ENCODE measurements around the gene KCNQ1.

Gene KCNQ1

DNA sequence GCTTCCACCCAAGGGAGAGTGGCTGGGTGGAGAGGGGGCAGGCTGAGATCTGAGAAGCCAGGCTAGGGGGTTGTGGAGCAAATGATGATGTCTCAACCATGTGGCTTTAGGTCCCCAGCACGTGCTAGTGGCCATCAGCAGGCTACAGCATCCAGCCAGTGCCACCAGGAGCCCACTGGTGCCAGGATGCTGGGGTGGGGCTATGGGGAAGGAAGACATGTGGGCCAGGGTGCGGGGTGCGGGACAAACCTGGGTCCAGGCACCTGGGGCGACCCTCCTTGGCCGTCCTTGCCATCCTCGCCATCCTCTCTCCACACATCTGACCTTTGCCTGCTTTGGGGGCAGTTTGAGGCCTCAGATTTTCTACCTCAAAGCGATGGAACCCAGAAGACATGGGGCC, 104.3 kb downstream of the KCNQ1 start:
- no peak overlapping the region for H3K9ac ChIP-seq (ENCODE audit: low read depth, low read length)
- no peaks in the 10 kb centered on the region for H3K4me1 ChIP-seq (ENCODE audit: control insufficient read depth, insufficient read depth, low read length)
- H3K4me3 ChIP-seq (ENCODE audit: low read depth, low read length) = no peak overlapping the region
- peaks cover 94% of the 10 kb centered on the region for H3K27me3 ChIP-seq (ENCODE audit: control insufficient read depth, insufficient read depth, low read length)
- H3K36me3 ChIP-seq (ENCODE audit: control insufficient read depth, insufficient read depth, low read length) = no peaks in the 10 kb centered on the region
- H3K9me3 ChIP-seq (ENCODE audit: control insufficient read depth, insufficient read depth, low read length) = no peaks in the 10 kb centered on the region
- H3K27ac ChIP-seq (ENCODE audit: low read depth, low read length) = no peak overlapping the region

DNA sequence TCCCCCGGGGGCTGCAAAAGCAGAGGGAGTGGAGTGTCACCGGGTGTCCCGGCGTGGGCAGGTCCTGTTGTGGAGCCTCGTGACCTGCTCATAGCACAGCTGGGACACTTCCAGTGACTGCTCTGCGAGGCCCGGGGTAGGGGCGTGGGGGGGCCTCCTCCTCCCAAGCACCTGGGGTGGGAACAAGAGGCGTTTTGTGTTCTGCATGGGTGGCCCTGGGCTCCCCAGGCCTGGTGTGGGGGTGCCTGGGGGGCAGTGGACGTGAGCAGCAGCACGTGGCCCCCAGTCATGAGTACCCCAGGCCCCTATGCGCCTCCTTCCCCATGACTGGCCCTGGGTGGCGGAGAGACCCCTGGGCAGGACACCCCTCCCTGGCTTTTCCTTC, 104.7 kb downstream of the KCNQ1 start:
- Histone ChIP-seq H3K27me3 (ENCODE audit: control insufficient read depth, insufficient read depth, low read length) (peaks cover 95% of the 10 kb centered on the region), H3K4me1 (ENCODE audit: control insufficient read depth, insufficient read depth, low read length) (no peaks in the 10 kb centered on the region)

DNA sequence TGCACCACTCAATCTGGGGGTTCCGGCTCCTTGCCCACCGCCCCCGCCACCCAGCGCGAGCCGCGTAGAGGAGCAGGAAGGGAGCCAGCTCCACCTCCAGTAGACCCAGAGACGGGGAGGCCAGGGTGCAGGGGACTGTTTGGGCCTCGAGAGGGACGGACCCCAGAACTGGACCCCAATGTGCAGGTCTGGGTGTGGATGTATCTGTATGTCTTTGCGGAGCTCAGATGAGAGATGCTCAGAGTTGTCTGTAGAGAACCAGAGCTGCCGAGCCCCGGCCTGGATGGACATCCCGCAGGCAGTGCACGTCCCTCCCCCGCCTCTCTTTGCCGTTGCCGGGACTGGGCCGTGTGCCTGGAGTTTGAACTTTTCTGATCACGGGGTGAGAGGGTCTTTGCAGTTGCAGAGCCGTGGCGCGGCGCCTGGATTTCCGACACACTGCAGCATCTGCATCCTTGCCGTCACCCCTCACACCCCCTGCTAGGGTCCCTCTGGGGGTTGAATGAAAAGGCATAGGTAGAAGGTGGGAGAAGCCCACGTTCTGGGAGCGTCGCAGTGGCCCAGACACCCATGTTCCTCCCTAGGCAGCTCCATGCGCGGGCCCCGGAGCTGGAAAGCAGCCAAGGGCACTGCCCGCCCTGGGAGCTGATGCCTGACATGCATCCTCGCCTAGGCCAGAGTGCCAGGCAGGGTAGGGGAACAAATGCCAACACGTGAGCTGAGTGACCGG, 105.2 kb downstream of the KCNQ1 start:
- peaks cover 95% of the 10 kb centered on the region for H3K27me3 ChIP-seq (ENCODE audit: control insufficient read depth, insufficient read depth, low read length)

More for the DNA sequence above, 104.7 kb downstream of the KCNQ1 start:
- no peaks in the 10 kb centered on the region for H3K9me3 ChIP-seq (ENCODE audit: control insufficient read depth, insufficient read depth, low read length)
- H3K4me3 ChIP-seq (ENCODE audit: low read depth, low read length) = no peak overlapping the region
- no peaks in the 10 kb centered on the region for H3K36me3 ChIP-seq (ENCODE audit: control insufficient read depth, insufficient read depth, low read length)
- H3K9ac ChIP-seq (ENCODE audit: low read depth, low read length) = no peak overlapping the region
- H3K27ac ChIP-seq (ENCODE audit: low read depth, low read length) = no peak overlapping the region

DNA sequence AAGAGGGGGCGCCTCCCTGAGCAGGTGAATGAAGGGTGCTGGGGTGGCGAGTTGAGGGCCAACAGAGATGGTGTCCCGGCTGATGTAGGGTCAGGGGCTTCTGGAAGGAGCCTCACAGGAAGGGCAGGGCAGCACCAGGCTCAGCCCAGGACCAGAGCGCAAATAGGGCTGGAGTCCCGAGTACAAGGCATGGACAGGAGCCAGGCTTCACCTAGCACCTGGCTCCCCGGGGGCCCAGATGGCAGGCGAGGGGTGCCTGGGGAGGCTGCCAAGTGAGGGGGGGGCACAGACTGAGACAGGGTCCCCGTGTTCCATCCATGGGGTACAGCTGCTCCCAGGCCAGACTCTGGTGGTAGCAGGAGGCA, 105.8 kb downstream of the KCNQ1 start:
- no peak overlapping the region for H3K9ac ChIP-seq (ENCODE audit: low read depth, low read length)
- H3K36me3 ChIP-seq (ENCODE audit: control insufficient read depth, insufficient read depth, low read length) = no peaks in the 10 kb centered on the region
- peaks cover 96% of the 10 kb centered on the region for H3K27me3 ChIP-seq (ENCODE audit: control insufficient read depth, insufficient read depth, low read length)

More for the DNA sequence above, 105.2 kb downstream of the KCNQ1 start:
- no peak overlapping the region for H3K4me3 ChIP-seq (ENCODE audit: low read depth, low read length)
- H3K4me1 ChIP-seq (ENCODE audit: control insufficient read depth, insufficient read depth, low read length) = no peaks in the 10 kb centered on the region; the same call in 1 of the 2 replicates
- H3K36me3 ChIP-seq (ENCODE audit: control insufficient read depth, insufficient read depth, low read length) = no peaks in the 10 kb centered on the region
- H3K9ac ChIP-seq (ENCODE audit: low read depth, low read length) = no peak overlapping the region
- H3K9me3 ChIP-seq (ENCODE audit: control insufficient read depth, insufficient read depth, low read length) = no peaks in the 10 kb centered on the region
- H3K27ac ChIP-seq (ENCODE audit: low read depth, low read length) = no peak overlapping the region

DNA sequence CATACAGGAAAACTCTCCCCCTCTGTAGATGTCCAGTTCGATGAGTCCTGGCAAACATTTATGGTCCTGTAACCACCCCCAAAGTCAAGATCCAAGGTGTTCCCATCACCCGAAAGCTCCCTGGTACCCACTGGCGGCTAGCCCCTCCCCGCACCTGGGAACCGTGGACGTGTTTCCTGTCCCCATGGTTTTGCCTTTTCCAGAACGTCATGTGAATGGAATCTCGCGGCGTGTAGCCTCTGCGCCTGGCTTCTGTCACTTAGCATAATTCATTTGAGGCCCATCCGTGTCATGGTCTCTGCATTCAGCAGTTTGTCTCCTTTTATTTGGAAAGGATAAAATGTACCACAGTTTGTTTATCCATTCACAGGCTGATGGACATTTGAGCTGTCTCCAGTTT, 106.3 kb downstream of the KCNQ1 start:
- Histone ChIP-seq H3K9me3 (ENCODE audit: control insufficient read depth, insufficient read depth, low read length) (no peaks in the 10 kb centered on the region), H3K27me3 (ENCODE audit: control insufficient read depth, insufficient read depth, low read length) (peaks cover 96% of the 10 kb centered on the region), H3K27ac (ENCODE audit: low read depth, low read length) (no peak overlapping the region), H3K4me1 (ENCODE audit: control insufficient read depth, insufficient read depth, low read length) (no peaks in the 10 kb centered on the region; the same call in 1 of the 2 replicates), H3K9ac (ENCODE audit: low read depth, low read length) (no peak overlapping the region), H3K4me3 (ENCODE audit: low read depth, low read length) (no peak overlapping the region), H3K36me3 (ENCODE audit: control insufficient read depth, insufficient read depth, low read length) (no peaks in the 10 kb centered on the region)

More for the DNA sequence above, 105.8 kb downstream of the KCNQ1 start:
- Histone ChIP-seq H3K27ac (ENCODE audit: low read depth, low read length) (no peak overlapping the region), H3K4me1 (ENCODE audit: control insufficient read depth, insufficient read depth, low read length) (no peaks in the 10 kb centered on the region; the same call in 1 of the 2 replicates), H3K4me3 (ENCODE audit: low read depth, low read length) (no peak overlapping the region), H3K9me3 (ENCODE audit: control insufficient read depth, insufficient read depth, low read length) (no peaks in the 10 kb centered on the region)

DNA sequence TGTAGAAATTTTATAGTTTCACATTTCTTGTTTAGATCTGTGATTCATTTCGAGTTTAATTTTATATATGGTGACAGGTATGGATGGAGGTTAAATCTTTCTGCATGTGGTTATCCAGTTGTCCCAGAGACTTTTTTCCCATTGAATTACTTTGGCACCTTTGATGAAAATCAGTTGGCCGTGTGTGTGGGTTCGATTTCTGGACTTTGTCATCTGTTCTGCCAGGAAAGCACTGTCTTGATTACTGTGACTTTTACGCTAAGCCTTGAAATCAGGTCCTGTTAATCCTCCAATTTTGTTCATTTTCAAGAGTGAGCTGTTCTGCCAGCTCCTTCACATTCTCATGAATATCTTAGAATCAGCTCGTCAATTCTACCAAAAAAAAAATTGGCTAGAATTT, 107.4 kb downstream of the KCNQ1 start:
- no peak overlapping the region for H3K4me3 ChIP-seq (ENCODE audit: low read depth, low read length)
- no peak overlapping the region for H3K9ac ChIP-seq (ENCODE audit: low read depth, low read length)
- no peaks in the 10 kb centered on the region; the same call in 1 of the 2 replicates for H3K4me1 ChIP-seq (ENCODE audit: control insufficient read depth, insufficient read depth, low read length)
- H3K9me3 ChIP-seq (ENCODE audit: control insufficient read depth, insufficient read depth, low read length) = no peaks in the 10 kb centered on the region
- H3K27me3 ChIP-seq (ENCODE audit: control insufficient read depth, insufficient read depth, low read length) = peaks cover 97% of the 10 kb centered on the region
- no peaks in the 10 kb centered on the region for H3K36me3 ChIP-seq (ENCODE audit: control insufficient read depth, insufficient read depth, low read length)
- H3K27ac ChIP-seq (ENCODE audit: low read depth, low read length) = no peak overlapping the region

DNA sequence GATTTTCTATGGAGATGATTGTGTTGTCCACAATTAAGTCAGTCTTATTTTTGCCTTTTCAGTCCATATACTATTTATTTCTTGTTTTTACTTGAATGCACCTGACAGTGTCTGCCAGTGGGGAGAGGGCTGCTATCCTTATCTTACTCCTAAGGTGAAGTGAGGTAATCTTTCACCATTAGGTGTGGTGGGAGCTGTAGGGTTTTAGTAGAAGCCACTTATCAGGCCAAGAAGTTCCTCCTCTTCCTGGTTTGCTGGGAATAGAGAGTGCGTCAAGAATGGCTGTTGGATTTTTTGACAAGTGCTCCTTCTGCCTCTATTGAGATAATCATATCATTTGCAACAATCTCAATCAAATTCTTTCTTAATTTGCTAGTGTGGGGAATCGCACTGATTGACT, 108.4 kb downstream of the KCNQ1 start:
- Histone ChIP-seq H3K27ac (ENCODE audit: low read depth, low read length) (no peak overlapping the region), H3K4me1 (ENCODE audit: control insufficient read depth, insufficient read depth, low read length) (no peaks in the 10 kb centered on the region; the same call in 1 of the 2 replicates), H3K36me3 (ENCODE audit: control insufficient read depth, insufficient read depth, low read length) (no peaks in the 10 kb centered on the region), H3K9me3 (ENCODE audit: control insufficient read depth, insufficient read depth, low read length) (no peaks in the 10 kb centered on the region), H3K4me3 (ENCODE audit: low read depth, low read length) (no peak overlapping the region), H3K9ac (ENCODE audit: low read depth, low read length) (no peak overlapping the region), H3K27me3 (ENCODE audit: control insufficient read depth, insufficient read depth, low read length) (peaks cover 97% of the 10 kb centered on the region)

DNA sequence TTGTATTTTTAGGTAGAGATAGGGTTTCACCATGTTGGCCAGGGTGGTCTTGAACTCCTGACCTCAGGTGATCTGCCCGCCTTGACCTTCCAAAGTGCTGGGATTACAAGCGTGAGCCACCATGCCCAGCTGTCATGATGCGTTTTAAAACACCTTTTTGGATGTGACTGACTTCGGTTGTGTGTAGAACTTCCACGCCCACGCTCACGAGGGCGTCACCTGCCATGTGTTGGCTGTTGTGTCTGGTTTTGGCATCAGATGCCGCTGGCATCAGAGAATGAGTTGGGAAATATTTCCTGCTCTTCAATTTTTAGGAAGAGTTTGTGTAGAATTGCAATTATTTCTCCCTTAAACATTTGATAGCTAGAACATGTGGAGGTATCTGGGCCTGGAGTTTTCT, 109.1 kb downstream of the KCNQ1 start:
- Histone ChIP-seq H3K9ac (ENCODE audit: low read depth, low read length) (no peak overlapping the region), H3K36me3 (ENCODE audit: control insufficient read depth, insufficient read depth, low read length) (no peaks in the 10 kb centered on the region), H3K27me3 (ENCODE audit: control insufficient read depth, insufficient read depth, low read length) (peaks cover 96% of the 10 kb centered on the region), H3K27ac (ENCODE audit: low read depth, low read length) (no peak overlapping the region), H3K4me1 (ENCODE audit: control insufficient read depth, insufficient read depth, low read length) (no peaks in the 10 kb centered on the region; the same call in 1 of the 2 replicates), H3K4me3 (ENCODE audit: low read depth, low read length) (no peak overlapping the region), H3K9me3 (ENCODE audit: control insufficient read depth, insufficient read depth, low read length) (no peaks in the 10 kb centered on the region)

DNA sequence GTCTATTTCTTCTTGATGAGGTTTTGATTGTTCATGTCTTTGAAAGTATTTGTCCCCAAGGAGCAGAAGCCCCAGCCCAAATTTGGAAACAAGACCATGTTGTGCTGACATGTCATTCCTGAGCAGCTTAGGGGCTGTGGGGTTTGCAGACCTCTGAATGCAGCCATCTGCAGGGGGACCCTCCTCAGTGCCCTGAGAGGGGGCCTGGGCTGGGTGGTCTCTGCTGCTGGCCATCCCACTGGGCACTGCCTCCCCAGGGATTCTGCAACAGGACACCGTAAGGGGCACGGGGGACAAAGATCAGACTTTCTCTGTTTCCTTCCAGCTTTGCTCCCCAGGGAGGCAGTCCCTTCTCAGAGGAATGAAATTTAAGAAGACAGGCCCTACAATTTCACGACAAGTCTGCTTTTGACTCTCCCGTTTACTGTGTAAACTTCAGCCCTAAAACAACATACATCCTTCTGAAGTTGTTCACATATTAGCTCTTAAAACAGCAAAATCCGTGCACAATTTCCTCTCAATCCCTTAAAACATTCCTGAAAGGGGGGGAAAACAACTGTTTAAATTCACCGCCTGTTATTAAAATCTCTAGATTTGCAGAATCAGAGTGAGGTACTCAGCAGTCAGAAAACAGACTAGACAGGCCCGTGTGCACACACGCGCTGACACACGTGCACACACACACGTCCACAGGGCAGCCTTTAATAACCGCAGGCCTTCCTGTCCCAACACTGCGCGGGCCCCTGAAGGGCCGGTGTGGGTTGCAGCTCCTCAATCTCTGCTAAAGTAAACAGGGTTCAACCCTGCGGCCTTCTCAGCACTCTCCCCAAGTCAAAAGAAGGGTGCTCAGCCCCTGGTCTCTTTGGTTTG, 109.8 kb downstream of the KCNQ1 start:
- peaks cover 96% of the 10 kb centered on the region for H3K27me3 ChIP-seq (ENCODE audit: control insufficient read depth, insufficient read depth, low read length)
- no peak overlapping the region for H3K4me3 ChIP-seq (ENCODE audit: low read depth, low read length)
- H3K36me3 ChIP-seq (ENCODE audit: control insufficient read depth, insufficient read depth, low read length) = no peaks in the 10 kb centered on the region
- H3K9me3 ChIP-seq (ENCODE audit: control insufficient read depth, insufficient read depth, low read length) = no peaks in the 10 kb centered on the region
- no peaks in the 10 kb centered on the region; the same call in 1 of the 2 replicates for H3K4me1 ChIP-seq (ENCODE audit: control insufficient read depth, insufficient read depth, low read length)
- no peak overlapping the region for H3K9ac ChIP-seq (ENCODE audit: low read depth, low read length)
- H3K27ac ChIP-seq (ENCODE audit: low read depth, low read length) = no peak overlapping the region

DNA sequence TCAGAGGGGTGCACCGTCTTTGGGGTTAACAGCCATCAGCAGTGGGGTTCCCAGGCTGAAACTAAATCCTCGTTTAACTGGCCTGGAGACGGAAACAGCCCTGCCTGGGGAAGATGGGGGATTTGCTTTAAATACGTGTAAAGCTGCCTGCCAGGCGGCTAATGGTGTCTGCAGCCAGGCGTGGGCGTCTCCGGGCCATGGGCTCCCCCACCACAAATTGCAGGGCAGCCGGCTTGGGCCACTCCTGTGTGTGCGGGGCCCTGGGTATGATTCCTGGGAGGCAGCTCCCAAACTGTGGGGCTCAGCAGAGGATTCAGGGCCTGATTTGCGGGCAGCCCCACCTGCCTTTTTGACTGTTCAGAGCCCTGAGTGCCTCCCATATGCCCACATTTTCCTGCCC, 110.5 kb downstream of the KCNQ1 start:
- Histone ChIP-seq H3K27me3 (ENCODE audit: control insufficient read depth, insufficient read depth, low read length) (peaks cover 91% of the 10 kb centered on the region), H3K4me3 (ENCODE audit: low read depth, low read length) (no peak overlapping the region), H3K27ac (ENCODE audit: low read depth, low read length) (no peak overlapping the region), H3K36me3 (ENCODE audit: control insufficient read depth, insufficient read depth, low read length) (no peaks in the 10 kb centered on the region), H3K4me1 (ENCODE audit: control insufficient read depth, insufficient read depth, low read length) (no peaks in the 10 kb centered on the region; the same call in 1 of the 2 replicates), H3K9ac (ENCODE audit: low read depth, low read length) (no peak overlapping the region), H3K9me3 (ENCODE audit: control insufficient read depth, insufficient read depth, low read length) (no peaks in the 10 kb centered on the region)

DNA sequence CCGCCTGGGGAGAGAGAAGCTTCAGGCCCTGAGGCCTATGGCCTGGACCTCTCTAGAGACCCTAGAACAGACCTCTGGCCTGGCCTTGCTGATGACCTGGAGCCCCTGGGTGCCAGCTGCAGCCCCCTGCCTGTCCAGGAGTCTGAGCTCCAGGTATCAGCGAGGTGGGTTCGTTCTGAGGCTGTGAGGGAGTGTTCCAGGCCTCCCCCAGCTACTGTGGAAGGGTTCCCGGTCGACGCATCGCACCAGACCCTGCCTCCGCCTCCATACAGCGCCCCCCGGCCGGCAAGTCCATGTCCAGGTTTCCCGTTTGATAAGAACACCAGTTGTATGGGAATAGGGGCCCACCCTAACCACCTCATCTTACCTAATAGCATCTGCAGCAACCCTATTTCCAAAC, 111.1 kb downstream of the KCNQ1 start:
- Histone ChIP-seq H3K27ac (ENCODE audit: low read depth, low read length) (no peak overlapping the region), H3K27me3 (ENCODE audit: control insufficient read depth, insufficient read depth, low read length) (peaks cover 86% of the 10 kb centered on the region), H3K9ac (ENCODE audit: low read depth, low read length) (no peak overlapping the region), H3K4me3 (ENCODE audit: low read depth, low read length) (no peak overlapping the region), H3K36me3 (ENCODE audit: control insufficient read depth, insufficient read depth, low read length) (no peaks in the 10 kb centered on the region), H3K9me3 (ENCODE audit: control insufficient read depth, insufficient read depth, low read length) (no peaks in the 10 kb centered on the region), H3K4me1 (ENCODE audit: control insufficient read depth, insufficient read depth, low read length) (no peaks in the 10 kb centered on the region; the same call in 1 of the 2 replicates)
